ENCODE data around the gene TNS4. TPM values are rescaled to one million over a fixed set of nuclear protein-coding genes. Genes with fewer than 3 reads are reported as not detected.
"Not testable (repeated sequence)": the region's sequence is repeated elsewhere in the genome, so short reads cannot be mapped to it uniquely, and the experiment has no call there.

The TNS4 gene
- total RNA-seq, 1 experiment from 2014 or later, result 36.6 TPM

DNA sequence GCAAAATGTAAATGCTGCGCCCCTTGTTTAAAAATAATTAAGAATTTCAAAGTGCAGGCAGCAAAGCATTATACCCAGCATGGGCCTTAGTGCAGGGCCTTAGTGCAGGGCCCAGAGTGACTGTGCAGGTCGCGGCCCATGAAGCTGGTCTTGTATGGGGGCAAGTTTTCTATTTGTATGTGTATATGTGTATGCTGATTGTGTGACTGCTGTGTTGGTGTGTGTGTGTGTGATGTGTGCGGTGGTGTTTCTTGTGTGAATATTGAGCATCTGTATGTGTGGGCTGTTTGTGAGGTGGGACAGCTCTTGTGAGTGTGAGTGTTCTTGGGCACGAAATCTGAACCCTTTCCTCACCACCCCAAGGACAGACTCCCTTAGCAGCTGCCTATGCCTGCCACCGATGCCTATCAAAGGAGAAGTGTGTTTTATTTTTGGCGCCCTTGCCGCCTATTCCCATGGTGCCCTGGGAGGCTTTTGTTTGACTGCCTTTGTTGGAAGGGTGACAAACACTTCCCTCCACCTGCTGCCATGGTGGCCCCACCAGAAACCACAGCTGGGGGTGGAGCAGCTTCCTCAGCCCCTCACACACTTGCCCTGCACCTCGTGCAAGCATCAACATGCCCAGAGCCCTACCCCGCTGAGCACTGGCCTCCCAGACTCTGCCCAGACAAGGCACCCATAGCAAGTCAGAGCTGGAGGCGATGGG, 45.8 kb upstream of the TNS4 start:
- Histone ChIP-seq H4K20me1 (ENCODE audit: insufficient read depth) (no peaks in the 10 kb centered on the region), H3K4me2 (ENCODE audit: low read length) (no peak overlapping the region), H3K27ac (ENCODE audit: low read depth, low read length) (no peak overlapping the region), H3K79me2 (ENCODE audit: insufficient read depth, low read length) (no peaks in the 10 kb centered on the region), H2AFZ (ENCODE audit: low read depth, low read length, poor library complexity, severe bottlenecking) (no peak overlapping the region), H3K9ac (ENCODE audit: low read length) (no peak overlapping the region), H3K9me2 (ENCODE audit: insufficient read depth) (no peaks in the 10 kb centered on the region), H3K27me3 (ENCODE audit: insufficient read depth, low read length) (no peaks in the 10 kb centered on the region), H3K36me3 (ENCODE audit: control insufficient read depth in 1 of 2, insufficient read depth in 2 of 2, low read length in 2 of 2) (no peaks in the 10 kb centered on the region), H3K9me3 (ENCODE audit: control insufficient read depth in 1 of 2, insufficient read depth in 1 of 2, low read depth in 1 of 2, low read length in 2 of 2) (no peaks in the 10 kb centered on the region), H3K4me1 (ENCODE audit: control insufficient read depth in 1 of 2, insufficient read depth in 2 of 2, low read length in 2 of 2) (peaks cover 6 to 10% of the 10 kb centered on the region in 2 experiments), H3K4me3 (replicated peaks in 1 of 2; ENCODE audit: low read depth in 1 of 2, low read length in 2 of 2) (no peak overlapping the region)
- no TSS peak for BruUV-seq (replicated peaks)
- TF ChIP-seq FOSL1 (IDR thresholded peaks at IDR 0.05; ENCODE audit: low read depth) (no peak), CEBPB (IDR thresholded peaks at IDR 0.05; ENCODE audit: low read depth) (no peak), EGR1 (IDR thresholded peaks at IDR 0.05; ENCODE audit: low read depth) (no peak)
- ChIA-PET CTCF (interaction anchor here (1.7 kb wide), 1 partner anchor 13 kb away, joined by 7 read pairs; no protein-coding TSS in a partner anchor), POLR2A (interaction anchor here (1.0 to 1.5 kb wide), 2 partner anchors 10 to 46 kb away, joined by 3 to 4 read pairs; partner anchors contain the start of gene TNS4), RAD21 (ENCODE audit: low non-redundant PET in 1 of 2, low total read pairs in 2 of 2, uncharacterized antibody in 2 of 2, unreplicated experiment in 2 of 2) (interaction anchor here in 1 of 2 experiments (0.7 kb wide), 1 partner anchor 13 kb away, joined by 3 read pairs; no protein-coding TSS in a partner anchor)
- DNase-seq (ENCODE audit: low read depth, low spot score) (no peak), ATAC-seq (no peak; the same call in 1 of the 2 replicates)
- intact Hi-C loops (cut with micrococcal nuclease), result no loop called here

DNA sequence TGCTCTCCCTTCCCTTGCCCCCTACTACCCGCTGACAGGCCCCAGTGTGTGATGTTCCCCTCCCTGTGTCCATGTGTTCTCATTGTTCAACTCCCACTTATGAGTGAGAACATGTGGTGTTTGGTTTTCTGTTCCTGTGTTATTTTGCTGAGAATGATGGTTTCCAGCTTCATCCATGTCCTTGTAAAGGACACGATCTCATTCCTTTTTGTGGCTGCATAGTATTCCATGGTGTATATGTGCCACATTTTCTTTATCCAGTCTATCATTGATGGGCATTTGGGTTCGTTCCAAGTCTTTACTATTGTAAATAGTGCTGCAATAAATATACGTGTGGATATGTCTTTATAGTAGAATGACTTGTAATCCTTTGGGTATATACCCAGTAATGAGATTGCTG, 45.1 kb upstream of the TNS4 start:
- CTCF ChIA-PET; H4K20me1 ChIP-seq (ENCODE audit: insufficient read depth); BruUV-seq (replicated peaks); intact Hi-C loops (cut with micrococcal nuclease); H3K9ac ChIP-seq (ENCODE audit: low read length); H3K79me2 ChIP-seq (ENCODE audit: insufficient read depth, low read length); H3K27ac ChIP-seq (ENCODE audit: low read depth, low read length); H3K9me2 ChIP-seq (ENCODE audit: insufficient read depth); H3K4me1 ChIP-seq (ENCODE audit: control insufficient read depth in 1 of 2, insufficient read depth in 2 of 2, low read length in 2 of 2); H3K36me3 ChIP-seq (ENCODE audit: control insufficient read depth in 1 of 2, insufficient read depth in 2 of 2, low read length in 2 of 2); DNase-seq (ENCODE audit: low read depth, low spot score); ATAC-seq; H3K9me3 ChIP-seq (ENCODE audit: control insufficient read depth in 1 of 2, insufficient read depth in 1 of 2, low read depth in 1 of 2, low read length in 2 of 2); RAD21 ChIA-PET (ENCODE audit: low non-redundant PET in 1 of 2, low total read pairs in 2 of 2, uncharacterized antibody in 2 of 2, unreplicated experiment in 2 of 2); H3K4me3 ChIP-seq (replicated peaks in 1 of 2; ENCODE audit: low read depth in 1 of 2, low read length in 2 of 2); H2AFZ ChIP-seq (ENCODE audit: low read depth, low read length, poor library complexity, severe bottlenecking); H3K4me2 ChIP-seq (ENCODE audit: low read length); H3K27me3 ChIP-seq (ENCODE audit: insufficient read depth, low read length): not testable (repeated sequence)
- POLR2A ChIA-PET, result interaction anchor here (1.5 kb wide), 1 partner anchor 10 kb away, joined by 4 read pairs; no protein-coding TSS in a partner anchor
